H1 (cell line): ENCODE results near the gene ACTRT3. TPM values are rescaled to one million over a fixed set of nuclear protein-coding genes. Genes with fewer than 3 reads are reported as not detected.

Experiments
- ASH2L ChIP-seq: fragments of 200-600, 300-600 bp; sonication (generic); IDR thresholded peaks from one replicate; pipeline ENCODE4 v1.7.1; 2017; ENCODE audit warnings: low read length
- ATF2 ChIP-seq: IDR thresholded peaks from 2 replicates; pipeline ENCODE4 v1.6.1; 2012; ENCODE audit warnings: low read length, inconsistent platforms
- BACH1 ChIP-seq: IDR thresholded peaks from 2 replicates; pipeline ENCODE4 v1.6.1; 2012; ENCODE audit warnings: low read length, improper control_type of control experiment
- E2F6 ChIP-seq: IDR thresholded peaks from 2 replicates; pipeline ENCODE4 v1.6.1; 2012; ENCODE audit warnings: inconsistent platforms
- EP300 ChIP-seq, 2 experiments: IDR thresholded peaks; 1 replicate in 1 of 2; 2 replicates in 1 of 2; pipeline ENCODE4 v1.6.1; 2011 to 2012; ENCODE audit warnings: low read depth in 2 of 2, low read length in 2 of 2, mild to moderate bottlenecking in 2 of 2, borderline replicate concordance in 1 of 2, inconsistent platforms in 1 of 2, moderate library complexity in 1 of 2
- JUND ChIP-seq: IDR thresholded peaks from 2 replicates; pipeline ENCODE4 v1.6.1; 2011; ENCODE audit warnings: mild to moderate bottlenecking, improper control_type of control experiment, low read length
- PHF8 ChIP-seq: fragments of 200-600 bp; sonication (generic); conservative IDR thresholded peaks from 2 replicates; pipeline ENCODE4 v1.7.1; 2012; ENCODE audit warnings: low read depth, mild to moderate bottlenecking, inconsistent platforms, low read length, moderate library complexity
- POLR2A ChIP-seq, 2 experiments: IDR thresholded peaks; 1 replicate in 1 of 2; 2 replicates in 1 of 2; pipeline ENCODE4 v1.6.1; 2011; ENCODE audit warnings: low read depth in 2 of 2, low read length in 2 of 2, mild to moderate bottlenecking in 2 of 2; ENCODE audit errors: control extremely low read depth in 1 of 2
- RAD21 ChIP-seq, 2 experiments: IDR thresholded peaks in 1 of 2; conservative IDR thresholded peaks in 1 of 2; 2 replicates each; pipeline ENCODE4 v1.6.1; 2011; ENCODE audit warnings: low read depth in 2 of 2, low read length in 2 of 2, improper control_type of control experiment in 1 of 2, inconsistent platforms in 1 of 2, mild to moderate bottlenecking in 1 of 2, moderate library complexity in 1 of 2
- RBBP5 ChIP-seq: IDR thresholded peaks from 2 replicates; pipeline ENCODE4 v1.7.1; 2012; ENCODE audit warnings: low read depth, mild to moderate bottlenecking, inconsistent platforms, low read length, moderate library complexity, borderline replicate concordance
- RFX5 ChIP-seq: IDR thresholded peaks from 2 replicates; pipeline ENCODE4 v1.6.1; 2011; ENCODE audit warnings: low read depth, low read length, improper control_type of control experiment, borderline replicate concordance
- RXRA ChIP-seq: IDR thresholded peaks from 2 replicates; pipeline ENCODE4 v1.6.1; 2011; ENCODE audit warnings: low read depth, mild to moderate bottlenecking, low read length, moderate library complexity; ENCODE audit not compliant: insufficient read depth
- SIN3A ChIP-seq, 2 experiments: IDR thresholded peaks in 1 of 2; conservative IDR thresholded peaks in 1 of 2; 2 replicates each; pipeline ENCODE4 v1.6.1; 2011 to 2012; ENCODE audit warnings: low read length in 2 of 2, improper control_type of control experiment in 1 of 2, low read depth in 1 of 2, mild to moderate bottlenecking in 1 of 2
- SIRT6 ChIP-seq: IDR thresholded peaks from one replicate; pipeline ENCODE4 v1.7.1; 2012; ENCODE audit warnings: low read length, inconsistent platforms
- SP1 ChIP-seq: IDR thresholded peaks from 2 replicates; pipeline ENCODE4 v1.6.1; 2011; ENCODE audit warnings: low read depth, low read length
- TEAD4 ChIP-seq: IDR thresholded peaks from 2 replicates; pipeline ENCODE4 v1.6.1; 2012; ENCODE audit warnings: low read depth, low read length, inconsistent platforms, mixed read lengths
- YY1 ChIP-seq: IDR thresholded peaks from 2 replicates; pipeline ENCODE4 v1.6.1; 2011; ENCODE audit warnings: low read depth, mild to moderate bottlenecking, low read length
- ZNF274 ChIP-seq: IDR thresholded peaks from 2 replicates; pipeline ENCODE4 v1.7.0; 2012; ENCODE audit warnings: low read length, borderline replicate concordance; ENCODE audit errors: extremely low read depth
- polyA plus RNA-seq, 7 experiments: library from polyadenylated mRNA; depleted of rRNA in 3 of 7; stranded (reverse) in 5 of 7; unstranded in 2 of 7; fragments of >200 nt in 5 of 7; fragments of 200-250 nt in 2 of 7; gene quantifications; 1 replicate in 5 of 7; 2 replicates in 1 of 7; 4 replicates in 1 of 7; pipeline versions ENCODE4 v1.2.1 to v1.2.3, GENCODE V29; 2011 to 2013; ENCODE audit warnings: missing spikeins in 2 of 7, mixed read lengths in 2 of 7
- total RNA-seq: library from RNA; stranded (reverse); fragmentation: NEBNext Ultra II Directional; extraction: Animal tissue kit (Norgen Biotek cat#: 25700); gene quantifications from 2 replicates; pipeline ENCODE4 v1.2.1, GENCODE V29; 2021
- TF ChIP-seq, protein P1 (sequence below), 3 experiments: IDR thresholded peaks; 1 replicate in 2 of 3; 2 replicates in 1 of 3; pipeline versions ENCODE4 v1.5.1 to v1.6.1; 2011; ENCODE audit warnings: low read length in 3 of 3, mild to moderate bottlenecking in 3 of 3, inconsistent platforms in 2 of 3, low read depth in 1 of 3, moderate library complexity in 1 of 3; ENCODE audit not compliant: insufficient read depth in 1 of 3; ENCODE audit errors: control extremely low read depth in 1 of 3

The ACTRT3 gene
- total and polyA plus RNA-seq, 2 of the 8 experiments (the other 6 are each of a cell fraction or from before 2014, with no cell fraction given), result 3.4 to 5.9 TPM

GRCh38 chr3:169764882-169765612 lies 4.3 kb downstream of the ACTRT3 start, which contains the start of gene TERC (continued):
- no peak for TF ChIP-seq RBBP5
- no peak for TF ChIP-seq RFX5
- no peak for TF ChIP-seq RXRA
- no peak for TF ChIP-seq RAD21 (IDR thresholded peaks at IDR 0.05 in 1 of 2, conservative IDR thresholded peaks at IDR 0.05 in 1 of 2; ENCODE audit: low read depth in 2 of 2, low read length in 2 of 2)
- 0 out of 2 replicates have a peak, but pooled peaks have one; percentile 28 for TF ChIP-seq ATF2
- no peak for TF ChIP-seq TEAD4
- peak; percentile 22 for TF ChIP-seq ASH2L
- no peak for TF ChIP-seq ZNF274
- TF ChIP-seq YY1, result peak; percentile 87
- TF ChIP-seq SP1, result 0 out of 2 replicates have a peak, but pooled peaks have one; percentile 27
- TF ChIP-seq SIN3A (conservative IDR thresholded peaks at IDR 0.05 in 1 of 2, IDR thresholded peaks at IDR 0.05 in 1 of 2; ENCODE audit: low read depth in 1 of 2, low read length in 2 of 2), result peak in 1 of 2 experiments; percentile 66; a peak in 2 of 4 replicates
- peak; percentile 98; the same call in 1 of the 2 replicates for TF ChIP-seq PHF8
- TF ChIP-seq EP300 (IDR thresholded peaks at IDR 0.05; ENCODE audit: borderline replicate concordance in 1 of 2, low read depth in 2 of 2, low read length in 2 of 2), result no peak
- TF ChIP-seq, protein P1, sequence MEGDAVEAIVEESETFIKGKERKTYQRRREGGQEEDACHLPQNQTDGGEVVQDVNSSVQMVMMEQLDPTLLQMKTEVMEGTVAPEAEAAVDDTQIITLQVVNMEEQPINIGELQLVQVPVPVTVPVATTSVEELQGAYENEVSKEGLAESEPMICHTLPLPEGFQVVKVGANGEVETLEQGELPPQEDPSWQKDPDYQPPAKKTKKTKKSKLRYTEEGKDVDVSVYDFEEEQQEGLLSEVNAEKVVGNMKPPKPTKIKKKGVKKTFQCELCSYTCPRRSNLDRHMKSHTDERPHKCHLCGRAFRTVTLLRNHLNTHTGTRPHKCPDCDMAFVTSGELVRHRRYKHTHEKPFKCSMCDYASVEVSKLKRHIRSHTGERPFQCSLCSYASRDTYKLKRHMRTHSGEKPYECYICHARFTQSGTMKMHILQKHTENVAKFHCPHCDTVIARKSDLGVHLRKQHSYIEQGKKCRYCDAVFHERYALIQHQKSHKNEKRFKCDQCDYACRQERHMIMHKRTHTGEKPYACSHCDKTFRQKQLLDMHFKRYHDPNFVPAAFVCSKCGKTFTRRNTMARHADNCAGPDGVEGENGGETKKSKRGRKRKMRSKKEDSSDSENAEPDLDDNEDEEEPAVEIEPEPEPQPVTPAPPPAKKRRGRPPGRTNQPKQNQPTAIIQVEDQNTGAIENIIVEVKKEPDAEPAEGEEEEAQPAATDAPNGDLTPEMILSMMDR (IDR thresholded peaks at IDR 0.05; ENCODE audit: control extremely low read depth in 1 of 3, insufficient read depth in 1 of 3, low read depth in 1 of 3, low read length in 3 of 3), result no peak
- TF ChIP-seq BACH1, result no peak
- TF ChIP-seq SIRT6, result no peak
- peak; percentile 97 to 99 for TF ChIP-seq POLR2A (IDR thresholded peaks at IDR 0.05; ENCODE audit: control extremely low read depth in 1 of 2, low read depth in 2 of 2, low read length in 2 of 2)
- no peak for TF ChIP-seq JUND
- TF ChIP-seq E2F6, result peak; percentile 72
